HFFc6 (cell line): Measurements from ENCODE around the gene PMVK. TPM values are rescaled to one million over a fixed set of nuclear protein-coding genes. Genes with fewer than 3 reads are reported as not detected.

Experiments used
- DNase-seq: peaks from one replicate; pipeline ENCODE4 v3.0.0-alpha.2; 2018
- H3K27ac Mint-ChIP-seq: 2 replicates; pipeline ENCODE4 v1.8.0; 2020; ENCODE audit warnings: mild to moderate bottlenecking, mixed read lengths
- H3K27me3 Mint-ChIP-seq: 2 replicates; pipeline ENCODE4 v1.8.0; 2021; ENCODE audit warnings: mild to moderate bottlenecking, moderate library complexity, mixed read lengths; ENCODE audit not compliant: insufficient read depth
- H3K36me3 Mint-ChIP-seq: 2 replicates; pipeline ENCODE4 v1.8.0; 2021; ENCODE audit warnings: low read depth, mixed read lengths
- H3K4me1 Mint-ChIP-seq: 2 replicates; pipeline ENCODE4 v1.8.0; 2020; ENCODE audit warnings: low read depth, mixed read lengths
- H3K4me3 Mint-ChIP-seq: 2 replicates; pipeline ENCODE4 v1.8.0; 2020; ENCODE audit warnings: mild to moderate bottlenecking, moderate library complexity, mixed read lengths
- H3K9me3 Mint-ChIP-seq: 2 replicates; pipeline ENCODE4 v1.8.0; 2020; ENCODE audit warnings: mild to moderate bottlenecking, mixed read lengths
- total RNA-seq, 6 experiments: library from RNA; stranded (reverse); fragmentation: NEBNext Ultra II Directional; extraction: Animal tissue kit (Norgen Biotek cat#: 25700); gene quantifications; 2 replicates in 1 of 6; 3 replicates in 5 of 6; pipeline ENCODE4 v1.2.3, GENCODE V29; 2021
- TF ChIP-seq, protein P1 (sequence below): fragments of 200-600 bp; sonication (generic); IDR thresholded peaks from 2 replicates; pipeline ENCODE4 v1.5.0; 2021; ENCODE audit warnings: antibody characterized with exemption, mild to moderate bottlenecking

Gene PMVK
- total RNA-seq, 6 experiments from 2014 or later: 29.1 to 33.4 (median 32.5) TPM

DNA sequence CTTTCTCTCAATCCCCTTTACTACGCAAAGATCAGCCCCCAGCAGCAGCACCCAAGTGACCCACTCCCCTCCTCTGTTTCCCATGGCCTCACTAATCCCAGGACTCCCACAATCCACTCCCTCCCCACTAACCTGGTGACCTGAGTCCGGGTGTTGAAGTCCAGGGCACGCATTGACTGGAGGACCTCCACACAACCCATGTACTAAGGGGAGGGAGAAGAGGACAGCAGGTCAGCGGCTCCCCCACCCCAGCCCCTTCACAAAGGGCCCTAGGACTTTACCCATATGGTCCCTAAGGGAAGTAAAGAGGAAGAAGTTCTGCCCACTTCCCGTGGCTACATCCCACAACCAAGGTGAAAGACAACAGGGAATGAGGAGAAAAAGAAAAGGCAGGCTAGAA, 32.7 kb upstream of the PMVK start:
- TF ChIP-seq, protein P1, sequence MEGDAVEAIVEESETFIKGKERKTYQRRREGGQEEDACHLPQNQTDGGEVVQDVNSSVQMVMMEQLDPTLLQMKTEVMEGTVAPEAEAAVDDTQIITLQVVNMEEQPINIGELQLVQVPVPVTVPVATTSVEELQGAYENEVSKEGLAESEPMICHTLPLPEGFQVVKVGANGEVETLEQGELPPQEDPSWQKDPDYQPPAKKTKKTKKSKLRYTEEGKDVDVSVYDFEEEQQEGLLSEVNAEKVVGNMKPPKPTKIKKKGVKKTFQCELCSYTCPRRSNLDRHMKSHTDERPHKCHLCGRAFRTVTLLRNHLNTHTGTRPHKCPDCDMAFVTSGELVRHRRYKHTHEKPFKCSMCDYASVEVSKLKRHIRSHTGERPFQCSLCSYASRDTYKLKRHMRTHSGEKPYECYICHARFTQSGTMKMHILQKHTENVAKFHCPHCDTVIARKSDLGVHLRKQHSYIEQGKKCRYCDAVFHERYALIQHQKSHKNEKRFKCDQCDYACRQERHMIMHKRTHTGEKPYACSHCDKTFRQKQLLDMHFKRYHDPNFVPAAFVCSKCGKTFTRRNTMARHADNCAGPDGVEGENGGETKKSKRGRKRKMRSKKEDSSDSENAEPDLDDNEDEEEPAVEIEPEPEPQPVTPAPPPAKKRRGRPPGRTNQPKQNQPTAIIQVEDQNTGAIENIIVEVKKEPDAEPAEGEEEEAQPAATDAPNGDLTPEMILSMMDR: no peak

DNA sequence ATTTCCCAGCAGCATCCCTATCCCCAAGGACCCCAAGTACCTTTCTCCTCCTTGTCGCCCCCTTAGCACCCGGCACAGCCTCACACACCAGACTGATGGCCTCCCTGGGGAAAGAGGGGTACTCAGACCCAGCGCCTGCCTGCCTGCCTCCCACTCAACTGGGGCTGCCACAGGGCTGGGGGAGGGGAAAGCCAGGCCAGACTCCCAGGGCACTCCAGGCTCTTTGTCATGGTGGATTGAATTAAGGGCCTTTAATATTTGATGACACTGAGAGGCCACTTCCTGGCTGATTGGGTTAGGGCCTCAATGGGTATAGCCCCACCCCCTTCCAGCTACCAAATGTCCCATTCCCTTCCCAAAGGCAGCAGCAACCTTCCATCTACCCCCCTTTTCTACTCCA, 32.2 kb upstream of the PMVK start:
- Mint-ChIP-seq H3K4me3 (peak overlapping the region; percentile 95; the same call in 1 of the 2 replicates), H3K27me3 (peaks cover 7% of the 10 kb centered on the region), H3K9me3 (no peaks in the 10 kb centered on the region), H3K36me3 (peaks cover 46% of the 10 kb centered on the region), H3K4me1 (peaks cover 47% of the 10 kb centered on the region), H3K27ac (no peak overlapping the region)
- no peak for DNase-seq
- TF ChIP-seq, protein P1: no peak

More for the DNA sequence above, 32.7 kb upstream of the PMVK start:
- Mint-ChIP-seq H3K36me3 (peaks cover 43% of the 10 kb centered on the region), H3K9me3 (no peaks in the 10 kb centered on the region), H3K27ac (no peak overlapping the region), H3K4me3 (peak overlapping the region; percentile 95; the same call in 1 of the 2 replicates), H3K27me3 (peaks cover 7% of the 10 kb centered on the region), H3K4me1 (peaks cover 41% of the 10 kb centered on the region)
- DNase-seq: no peak

DNA sequence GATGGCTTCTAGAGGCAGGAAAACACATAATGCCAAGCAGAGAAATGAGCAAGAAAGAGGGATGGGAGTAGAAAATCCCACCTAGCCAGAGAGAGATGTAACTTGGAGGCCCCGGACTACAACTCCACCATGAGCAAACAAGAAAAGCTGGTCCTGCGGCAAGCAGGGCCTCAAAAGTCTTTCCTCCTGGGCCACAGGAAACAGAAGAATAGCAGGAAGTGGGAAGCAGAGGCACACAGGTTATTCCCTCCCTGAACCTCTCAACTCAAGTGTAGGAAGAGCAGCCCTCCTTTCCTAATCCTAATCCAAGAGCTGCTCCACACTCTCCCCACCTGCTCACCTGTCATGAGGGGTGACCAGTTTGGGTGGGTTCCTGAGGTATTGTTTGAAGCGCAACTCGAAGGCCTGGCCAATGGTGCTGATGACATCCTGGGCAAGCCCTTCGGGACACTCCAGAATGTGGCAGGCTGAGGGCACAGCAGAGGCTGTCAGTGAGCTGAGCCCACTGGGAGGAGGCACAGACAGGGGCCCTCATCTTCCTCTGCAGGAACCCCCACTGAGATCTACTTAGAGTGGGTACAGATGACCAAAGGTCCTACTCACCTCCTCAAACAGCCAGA, 30.9 kb upstream of the PMVK start:
- H3K27me3 Mint-ChIP-seq: peaks cover 5% of the 10 kb centered on the region
- H3K27ac Mint-ChIP-seq: no peak overlapping the region
- DNase-seq: no peak
- H3K4me1 Mint-ChIP-seq: peaks cover 59% of the 10 kb centered on the region
- no peaks in the 10 kb centered on the region for H3K9me3 Mint-ChIP-seq
- H3K4me3 Mint-ChIP-seq: peak overlapping the region; percentile 95
- H3K36me3 Mint-ChIP-seq: peaks cover 55% of the 10 kb centered on the region
- TF ChIP-seq, protein P1: no peak

DNA sequence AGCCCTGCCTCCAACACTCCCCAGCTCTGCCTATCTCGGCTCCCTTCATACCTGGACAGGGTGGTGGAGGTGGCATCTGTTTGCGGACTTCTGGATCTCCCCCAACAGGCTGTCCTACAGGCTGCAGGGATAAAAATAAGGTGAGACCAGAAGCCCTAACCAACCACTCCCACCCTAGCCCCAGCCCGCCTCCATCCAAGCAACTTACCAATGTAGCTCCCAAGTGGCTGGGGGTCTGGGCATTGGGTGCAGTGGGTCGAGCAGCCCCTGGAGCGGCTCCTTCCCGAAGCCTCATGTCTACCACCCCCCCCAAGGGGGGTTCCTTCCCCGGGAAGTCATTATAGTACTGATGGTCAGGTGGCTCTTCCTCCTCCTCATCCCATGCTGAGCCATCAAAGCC, 29.6 kb upstream of the PMVK start:
- Mint-ChIP-seq H3K27ac (no peak overlapping the region), H3K36me3 (peaks cover 46% of the 10 kb centered on the region), H3K4me1 (peaks cover 64% of the 10 kb centered on the region), H3K9me3 (no peaks in the 10 kb centered on the region), H3K27me3 (peaks cover 9% of the 10 kb centered on the region), H3K4me3 (no peak overlapping the region)
- TF ChIP-seq, protein P1: no peak
- no peak for DNase-seq

DNA sequence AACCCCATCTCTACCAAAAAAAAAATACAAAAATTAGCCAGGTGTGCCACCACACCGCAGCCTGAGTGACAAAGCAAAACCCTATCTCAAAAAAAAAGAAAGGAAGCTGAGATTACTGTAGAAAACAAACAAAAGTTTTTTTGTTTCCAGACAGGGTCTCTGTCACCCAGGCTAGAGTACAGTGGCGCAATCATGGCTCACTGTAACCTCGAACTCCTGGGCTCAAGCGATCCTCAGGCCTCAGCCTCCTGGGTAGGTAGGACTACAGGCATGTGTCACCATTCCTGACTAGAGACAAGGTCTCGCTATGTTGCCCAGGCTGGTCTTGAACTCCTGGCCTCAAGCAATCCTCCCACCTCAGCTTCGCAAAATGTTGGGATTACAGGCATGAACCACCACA, 27.8 kb upstream of the PMVK start:
- Mint-ChIP-seq H3K4me3 (no peak overlapping the region), H3K27ac (peak overlapping the region; percentile 67), H3K27me3 (peaks cover 13% of the 10 kb centered on the region), H3K4me1 (peaks cover 69% of the 10 kb centered on the region), H3K9me3 (no peaks in the 10 kb centered on the region), H3K36me3 (peaks cover 41% of the 10 kb centered on the region)
- no peak for DNase-seq
- TF ChIP-seq, protein P1: no peak
